Measurements from ENCODE around the gene SHISAL1.
A peak's percentile ranks its signal among the peaks of the same experiment; 100 is the strongest.

The SHISAL1 gene

DNA sequence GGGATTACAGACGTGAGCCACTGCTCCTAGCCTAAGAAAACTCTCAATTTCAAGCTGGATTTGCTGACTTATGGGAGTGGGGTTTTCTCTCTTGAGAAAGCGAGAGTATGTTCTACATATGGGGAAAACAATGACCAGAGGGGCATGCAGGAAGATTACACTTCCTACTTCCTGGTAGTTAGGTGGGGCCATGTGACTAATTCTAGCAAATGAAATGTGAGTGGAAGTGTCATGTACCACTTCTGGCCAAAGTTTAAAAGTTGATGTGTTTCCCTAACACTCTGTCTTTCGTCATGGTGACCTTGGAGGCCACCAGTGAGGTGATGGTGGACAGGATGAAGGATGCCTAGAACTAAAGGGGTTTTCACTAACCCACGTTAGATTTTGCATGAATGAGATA is 81.5 kb downstream of the SHISAL1 start:
- no peak for DNase-seq (ENCODE audit: low read depth)

DNA sequence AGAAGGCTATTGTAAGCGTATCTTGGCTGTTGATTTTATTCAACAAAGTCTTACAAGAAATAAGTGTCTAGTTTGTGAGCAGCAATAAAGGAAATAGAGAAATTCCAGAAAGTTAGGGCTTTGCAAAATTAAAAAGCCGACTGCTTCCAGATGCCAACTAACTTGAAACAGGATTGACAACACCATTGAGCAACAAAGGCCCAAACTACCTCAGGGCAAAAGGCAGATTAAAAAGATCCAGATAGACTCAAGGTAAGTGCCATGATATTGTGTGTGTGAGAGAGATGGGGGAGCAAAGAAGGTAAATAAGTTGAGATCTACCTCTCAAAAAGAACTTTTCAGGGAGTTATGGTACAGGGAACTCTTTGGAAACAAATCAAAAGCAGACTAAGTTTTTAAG is 82.9 kb downstream of the SHISAL1 start:
- no peak for DNase-seq (ENCODE audit: low read depth)

DNA sequence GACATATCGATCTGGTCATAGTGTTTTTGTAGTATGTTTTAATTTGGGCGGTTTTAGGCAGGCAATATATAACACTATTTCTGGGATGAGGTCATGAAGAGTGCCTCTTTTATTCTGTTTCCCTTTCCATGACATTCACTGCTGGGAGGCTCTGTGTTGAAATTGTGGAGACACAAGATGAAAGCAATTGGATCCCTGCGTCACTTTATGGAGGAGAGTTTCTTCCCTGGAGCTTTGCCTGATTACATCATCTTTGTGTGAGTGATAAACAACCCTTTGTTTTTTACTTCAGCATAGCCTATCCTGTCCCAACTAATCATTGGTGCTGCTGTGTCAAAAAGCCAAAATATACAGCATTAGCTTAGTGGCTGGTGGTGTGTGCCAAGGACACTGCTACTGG is 83.4 kb downstream of the SHISAL1 start:
- DNase-seq (ENCODE audit: low read depth): no peak

DNA sequence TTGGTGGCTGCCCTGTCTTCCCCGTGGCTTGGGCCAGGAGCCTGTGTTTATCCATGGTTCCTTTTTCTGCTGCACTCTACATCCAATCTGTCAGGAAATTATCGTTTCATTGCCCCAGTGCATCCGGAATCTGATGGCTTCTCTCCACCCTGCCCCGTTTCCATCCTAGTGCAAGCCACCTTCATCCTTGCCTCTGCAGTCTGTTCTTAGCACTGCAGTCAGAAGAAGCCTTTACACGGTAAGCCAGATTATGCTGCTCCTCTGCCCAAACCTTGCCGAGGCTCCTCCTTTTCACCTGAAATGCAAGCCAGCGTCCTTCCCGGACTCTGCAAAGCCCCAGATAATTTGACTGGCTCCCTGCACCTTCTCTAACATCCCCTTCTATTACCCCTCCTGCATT is 86.9 kb downstream of the SHISAL1 start:
- DNase-seq (ENCODE audit: low read depth): no peak

DNA sequence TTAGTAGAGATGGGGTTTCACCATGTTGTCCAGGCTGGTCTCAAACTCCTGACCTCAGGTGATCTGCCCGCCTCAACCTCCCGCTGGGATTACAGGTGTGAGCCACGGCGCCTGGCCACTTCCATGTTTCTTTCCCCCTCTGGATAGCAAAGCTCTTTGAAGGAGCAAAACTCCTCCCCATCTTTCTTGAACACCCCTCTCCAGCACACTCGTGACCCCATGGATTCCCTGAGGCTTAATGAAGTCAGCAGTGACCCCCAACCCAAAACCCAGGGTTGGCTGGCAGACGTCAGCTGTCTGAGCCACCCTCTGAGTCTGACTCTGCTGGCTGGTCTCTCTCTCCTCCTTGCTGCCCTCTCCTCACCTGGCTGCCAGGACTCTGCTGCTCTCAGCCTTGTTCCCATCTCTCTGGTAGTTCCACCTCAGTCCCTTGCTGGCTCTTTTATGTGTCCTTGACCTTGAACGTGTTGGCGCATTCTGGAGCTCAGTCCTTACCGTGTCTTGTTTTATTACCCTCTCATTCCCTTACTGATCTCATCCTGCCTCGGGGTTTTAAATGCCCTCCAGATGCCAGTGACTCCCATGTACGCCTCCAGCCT is 87.6 kb downstream of the SHISAL1 start:
- DNase-seq (ENCODE audit: low read depth): no peak

DNA sequence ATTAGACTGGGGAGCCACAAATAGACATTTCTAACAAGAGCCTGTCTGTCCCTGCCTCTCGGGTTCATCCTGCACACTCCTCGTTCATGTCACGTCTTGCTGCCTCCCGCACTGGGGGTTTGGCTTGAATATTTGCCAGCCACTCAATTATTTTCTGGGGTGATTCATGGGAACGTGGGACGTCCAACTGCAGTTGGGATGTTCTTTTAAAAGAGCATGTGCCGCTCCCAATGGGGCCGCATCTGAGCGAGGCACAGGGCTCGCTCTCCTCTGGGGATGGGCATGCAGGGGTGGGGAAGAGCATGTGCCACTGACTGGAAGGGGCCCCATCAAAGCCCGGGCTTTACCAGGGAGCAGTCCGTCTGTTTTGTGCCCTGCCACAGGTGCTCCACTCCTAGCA is 88.6 kb downstream of the SHISAL1 start:
- no peak for DNase-seq (ENCODE audit: low read depth)

DNA sequence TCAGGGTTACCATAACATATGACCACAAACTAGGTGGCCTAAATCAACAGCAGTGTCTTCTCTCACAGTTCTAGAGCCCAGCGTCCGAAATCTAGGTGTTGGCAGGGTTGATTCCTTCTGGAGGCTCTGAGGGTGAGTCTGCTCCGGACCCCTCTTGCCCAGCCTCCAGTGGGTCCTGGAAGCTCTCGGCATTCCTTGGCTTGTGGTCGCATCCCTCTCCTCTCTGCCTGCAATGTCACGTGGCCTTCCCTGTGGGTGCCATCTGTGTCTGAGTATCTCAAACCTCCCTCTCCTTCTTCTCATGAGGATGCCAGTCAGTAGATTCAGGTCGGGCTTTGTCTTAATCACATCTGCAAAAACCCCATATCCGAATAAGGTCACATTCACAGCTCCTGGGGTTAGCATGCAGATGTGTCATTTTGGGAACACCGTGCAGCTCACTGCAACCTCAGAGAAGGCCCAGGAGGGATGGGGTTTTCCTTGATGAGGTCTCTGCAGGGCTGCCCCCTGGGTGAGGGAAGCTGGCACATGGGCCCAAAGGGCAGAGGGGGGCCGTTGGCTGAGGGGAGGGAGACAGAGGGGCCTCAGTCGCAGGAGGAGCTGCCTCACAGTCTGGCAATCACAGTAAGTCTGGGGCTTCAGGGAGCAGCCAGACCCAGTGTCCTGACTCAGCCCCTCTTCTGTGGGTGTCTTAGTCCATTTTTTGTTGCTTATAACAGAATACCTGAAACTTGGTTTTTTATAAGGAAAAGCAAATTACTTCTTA is 90.9 kb downstream of the SHISAL1 start:
- no peak for DNase-seq (ENCODE audit: low read depth)

DNA sequence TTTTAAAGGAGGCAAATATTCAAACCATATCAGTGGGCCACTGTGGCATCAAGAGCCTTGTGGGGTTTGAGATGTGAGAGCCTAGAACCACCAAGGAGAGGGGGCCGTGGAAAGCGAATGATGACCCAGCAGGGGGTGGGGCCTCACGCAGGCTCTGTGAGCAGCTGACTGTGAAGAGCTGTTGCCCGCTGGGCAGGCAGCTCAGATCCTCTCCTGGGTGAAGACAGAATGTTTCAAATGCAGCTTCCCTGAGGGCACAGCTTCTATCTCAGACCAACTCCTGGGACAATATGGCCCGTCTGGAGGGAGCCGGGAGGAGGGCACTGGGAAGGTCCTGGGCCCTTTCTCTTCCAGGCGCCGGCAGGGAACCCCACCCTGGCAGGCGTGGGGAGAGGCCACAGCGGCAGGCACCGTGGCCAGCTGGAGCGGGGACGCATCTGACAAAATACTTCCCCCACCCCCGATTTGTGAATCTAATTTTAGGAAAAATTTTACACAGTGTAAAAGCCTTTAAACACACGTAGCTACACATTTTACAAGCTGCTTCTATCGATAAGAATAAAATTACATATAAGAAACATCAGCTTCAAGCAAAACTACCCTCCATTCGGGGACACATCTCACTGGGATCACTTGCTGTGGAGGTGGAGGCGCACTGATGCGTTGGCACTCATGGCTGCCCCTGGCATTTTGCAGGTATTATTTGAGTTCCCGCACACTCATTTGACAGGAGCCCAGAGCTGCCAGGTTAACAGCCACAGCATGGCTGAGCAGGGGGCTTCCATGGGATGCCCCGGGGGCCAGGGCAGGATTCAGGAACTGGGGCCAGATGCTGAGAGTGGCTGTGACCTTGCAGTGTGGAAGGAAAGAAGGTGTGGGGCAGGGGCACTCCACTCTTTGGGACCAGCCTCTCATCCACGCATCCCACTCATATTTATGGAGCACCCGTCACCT is 91.7 kb downstream of the SHISAL1 start:
- no peak for DNase-seq (ENCODE audit: low read depth)

DNA sequence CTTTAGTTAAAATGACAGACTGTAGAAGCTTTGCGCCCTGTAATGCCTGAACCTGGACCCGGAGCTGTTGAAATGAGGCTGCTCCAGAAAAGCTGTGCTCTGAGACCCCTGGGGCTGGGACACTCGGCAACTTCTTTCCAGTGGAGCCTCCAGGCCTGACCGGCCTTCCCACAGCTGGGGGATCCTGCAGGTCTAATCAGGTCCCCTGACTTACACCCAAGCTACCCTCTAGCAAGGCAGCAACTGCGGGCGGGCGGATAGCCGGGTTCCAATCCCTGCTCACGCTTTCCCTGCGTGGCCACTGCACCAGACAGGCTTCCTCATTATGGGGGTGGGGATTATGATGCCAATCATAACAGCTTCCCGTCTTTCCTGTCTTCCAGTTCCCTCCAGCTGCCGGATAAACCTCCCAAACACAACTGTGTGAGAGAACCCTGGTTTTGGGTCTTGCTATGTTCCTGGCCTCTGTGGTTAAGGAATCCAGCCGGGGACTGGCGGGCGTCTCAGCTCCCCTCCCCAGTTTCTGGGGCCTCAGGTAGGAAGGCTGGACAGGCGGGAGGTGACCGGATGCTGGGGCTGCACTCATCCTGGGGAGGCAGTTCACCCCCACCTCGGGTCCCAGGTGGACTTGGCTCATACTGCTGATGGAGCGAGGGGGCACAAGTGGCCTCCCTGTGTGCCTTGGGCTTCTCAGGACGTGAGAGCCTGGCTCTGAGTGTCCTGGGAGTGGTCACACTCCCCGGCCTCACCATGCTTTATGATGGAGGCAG is 93.5 kb downstream of the SHISAL1 start:
- DNase-seq (ENCODE audit: low read depth): no peak

DNA sequence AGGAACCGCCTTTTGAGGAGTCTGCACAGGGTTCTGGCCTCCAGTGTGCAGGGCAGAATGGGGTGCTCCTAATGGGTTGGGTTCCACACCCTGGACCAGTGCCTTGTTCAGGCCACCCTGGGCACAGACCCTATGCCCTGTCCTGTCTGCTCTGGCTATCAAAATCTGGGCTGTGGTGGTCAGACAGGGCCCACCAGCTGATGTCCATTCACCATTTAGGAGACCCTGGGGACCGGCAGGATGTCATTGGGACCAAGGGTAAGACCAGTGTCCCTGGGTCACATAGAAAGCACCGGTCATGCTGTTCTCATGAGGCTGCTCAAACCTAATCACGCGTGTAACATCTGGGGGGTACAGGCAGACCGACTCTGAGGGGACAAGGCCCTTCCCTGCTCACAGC is 94.7 kb downstream of the SHISAL1 start:
- no peak for DNase-seq (ENCODE audit: low read depth)

DNA sequence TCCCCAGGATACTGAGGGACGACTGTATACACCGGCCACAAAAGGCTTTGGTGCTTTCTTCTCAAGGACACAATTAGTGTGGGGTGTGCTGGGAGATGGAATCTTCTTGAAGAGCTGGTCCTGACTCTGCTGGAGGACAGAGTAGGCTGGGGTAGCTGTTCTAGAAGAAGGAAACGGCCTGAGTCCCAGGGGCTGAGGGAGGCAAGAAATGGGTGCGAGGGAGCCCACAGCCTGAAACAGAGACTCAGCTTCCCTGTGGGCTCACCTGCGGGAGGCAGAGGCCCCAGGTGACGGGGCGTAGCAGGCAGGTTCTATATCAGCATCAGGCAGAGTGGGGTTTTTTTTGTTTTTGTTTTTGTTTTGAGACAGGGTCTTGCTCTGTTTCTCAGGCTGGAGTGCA is 95.4 kb downstream of the SHISAL1 start:
- DNase-seq (ENCODE audit: low read depth): no peak

DNA sequence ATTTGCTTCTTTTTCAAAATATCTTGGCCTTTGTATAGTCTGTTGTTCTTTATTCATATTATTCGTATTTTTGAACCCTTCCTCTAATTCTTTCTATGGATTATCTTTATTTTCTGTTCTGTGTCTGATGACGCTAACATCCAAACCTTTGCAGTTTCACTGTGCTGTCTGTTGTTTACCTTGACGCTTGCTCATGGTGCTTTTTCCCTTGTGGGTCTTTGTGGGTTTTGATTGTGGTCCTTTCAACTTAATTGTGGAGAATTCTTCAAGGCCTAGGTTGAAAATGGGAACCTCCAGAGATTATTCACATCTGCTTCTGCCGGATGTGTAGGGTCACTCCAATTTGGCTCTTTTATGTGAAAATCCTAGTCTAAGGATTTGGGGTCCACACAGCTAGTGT is 97.5 kb downstream of the SHISAL1 start:
- DNase-seq (ENCODE audit: low read depth): no peak

DNA sequence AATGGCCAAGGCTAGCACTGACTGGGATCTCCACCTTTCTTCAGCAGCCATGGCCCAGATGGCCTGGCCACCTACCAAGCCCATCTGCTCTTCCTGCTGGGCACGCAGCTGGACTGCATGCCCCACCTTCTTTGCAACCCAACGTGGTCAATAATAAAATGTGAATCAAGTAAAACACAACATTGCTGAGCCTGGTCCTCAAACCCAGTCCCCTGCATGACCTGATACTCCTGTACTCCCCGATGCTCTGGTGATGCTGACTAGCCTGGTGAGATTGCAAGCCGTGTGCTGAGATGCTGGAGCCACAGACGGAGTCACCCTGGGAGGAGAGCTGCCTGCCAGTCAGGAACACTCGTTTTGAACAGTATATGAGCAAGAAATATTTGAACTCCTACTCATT is 98.0 kb downstream of the SHISAL1 start:
- DNase-seq (ENCODE audit: low read depth): no peak

DNA sequence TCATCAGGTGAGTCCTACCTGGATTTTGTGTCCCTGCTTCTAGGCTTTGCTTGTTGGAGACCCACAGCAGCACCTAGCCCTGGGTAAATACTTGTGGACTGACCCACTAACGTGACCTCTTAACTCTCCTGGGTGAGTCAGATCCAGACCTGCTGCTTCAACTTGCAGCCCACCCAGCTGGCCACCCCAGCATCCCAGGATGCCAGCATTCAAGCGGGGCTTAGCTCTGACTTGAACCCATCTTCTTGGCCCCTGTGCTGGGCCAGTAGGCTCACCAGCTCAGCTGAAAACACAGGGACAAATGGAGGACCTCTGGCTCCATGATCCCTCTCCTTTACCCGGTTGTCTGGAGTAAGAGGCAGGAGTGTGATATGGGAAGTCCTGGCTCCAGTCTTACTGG is 98.6 kb downstream of the SHISAL1 start:
- no peak for DNase-seq (ENCODE audit: low read depth)

DNA sequence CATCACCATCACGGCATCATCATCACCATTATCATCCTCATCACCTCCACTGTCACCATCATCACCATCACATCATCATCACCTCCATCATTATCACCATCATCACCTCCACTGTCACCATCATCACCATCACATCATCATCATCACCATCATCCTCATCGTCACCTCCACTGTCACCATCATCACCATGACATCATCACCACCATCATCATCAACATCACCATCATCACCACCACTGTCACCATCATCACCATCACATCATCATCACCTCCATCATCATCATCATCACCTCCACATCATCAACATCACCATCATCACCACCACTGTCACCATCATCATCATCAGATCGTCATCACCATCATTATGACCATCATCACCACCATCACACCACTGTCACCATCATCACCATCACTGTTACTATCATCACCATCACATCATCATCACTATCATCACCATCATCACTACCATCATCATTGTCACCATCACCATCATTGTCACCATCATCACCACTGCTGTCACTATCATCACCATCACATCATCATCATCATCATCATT is 99.2 kb downstream of the SHISAL1 start:
- no peak for DNase-seq (ENCODE audit: low read depth)

DNA sequence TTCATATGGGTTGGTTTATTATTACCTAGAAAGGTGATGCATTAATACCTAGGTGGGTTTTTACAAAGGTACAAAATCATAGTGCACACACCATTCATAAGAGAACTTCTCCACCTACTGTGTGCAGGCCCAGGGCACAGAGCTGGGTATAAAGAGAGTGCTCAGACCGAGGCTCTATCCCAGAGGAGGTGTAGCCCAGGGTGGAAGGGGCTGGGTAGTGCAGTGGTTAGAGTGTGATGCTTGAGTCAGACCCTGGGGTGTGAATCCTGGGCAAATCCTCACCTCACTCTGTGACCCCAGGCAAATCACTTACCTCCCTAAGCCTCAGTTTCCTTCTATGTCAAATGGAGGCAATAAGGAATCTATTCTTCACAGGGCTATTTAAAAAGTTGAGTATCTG is 99.8 kb downstream of the SHISAL1 start:
- no peak for DNase-seq (ENCODE audit: low read depth)

DNA sequence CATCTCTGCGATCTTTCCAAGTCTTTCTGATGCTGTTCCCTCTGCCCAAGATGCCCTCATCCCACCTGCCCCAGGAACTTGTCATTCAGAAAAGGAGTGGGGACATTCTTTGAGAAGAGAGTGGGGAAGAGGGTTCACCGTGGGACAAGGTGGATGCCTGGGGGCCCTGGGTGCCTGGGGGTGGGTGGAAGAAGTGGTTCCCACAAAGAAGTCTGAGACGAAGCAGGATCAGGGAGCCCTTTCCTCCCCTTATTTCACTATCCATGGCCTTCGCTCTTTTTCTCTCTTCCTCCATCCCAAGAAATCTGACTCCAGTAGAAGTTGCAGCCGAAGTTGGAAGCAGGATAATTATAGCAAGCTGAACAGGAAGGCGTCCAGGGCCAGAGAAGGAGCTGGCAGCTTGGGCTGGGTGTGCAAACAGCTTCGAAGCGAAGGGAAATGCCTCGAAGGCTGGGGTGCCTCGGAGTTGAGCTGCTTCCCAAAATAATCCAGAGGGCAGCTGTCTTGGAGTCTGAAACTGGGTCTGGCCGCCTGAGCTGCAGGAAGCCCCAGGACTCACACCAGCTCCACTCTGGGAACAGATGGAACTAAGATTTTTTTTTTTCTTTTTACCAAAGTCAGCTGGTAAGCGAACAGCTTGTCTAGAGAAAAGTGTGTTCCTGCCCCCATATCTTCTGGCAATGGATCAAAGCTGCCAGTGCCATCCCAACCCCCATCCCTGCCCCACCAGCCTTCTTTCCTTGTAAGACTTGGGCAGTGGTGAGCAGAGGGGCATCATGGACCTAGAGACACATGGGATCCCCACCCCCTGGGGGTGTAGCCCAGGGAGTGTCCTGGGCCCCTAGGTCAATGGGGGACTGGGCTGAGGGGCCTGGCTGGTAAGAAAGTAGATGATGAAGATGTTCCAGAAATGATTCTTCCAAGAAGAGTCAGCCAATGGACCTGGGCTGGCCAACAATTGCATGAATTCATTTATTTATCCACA is 100.5 kb downstream of the SHISAL1 start:
- no peak for DNase-seq (ENCODE audit: low read depth)

DNA sequence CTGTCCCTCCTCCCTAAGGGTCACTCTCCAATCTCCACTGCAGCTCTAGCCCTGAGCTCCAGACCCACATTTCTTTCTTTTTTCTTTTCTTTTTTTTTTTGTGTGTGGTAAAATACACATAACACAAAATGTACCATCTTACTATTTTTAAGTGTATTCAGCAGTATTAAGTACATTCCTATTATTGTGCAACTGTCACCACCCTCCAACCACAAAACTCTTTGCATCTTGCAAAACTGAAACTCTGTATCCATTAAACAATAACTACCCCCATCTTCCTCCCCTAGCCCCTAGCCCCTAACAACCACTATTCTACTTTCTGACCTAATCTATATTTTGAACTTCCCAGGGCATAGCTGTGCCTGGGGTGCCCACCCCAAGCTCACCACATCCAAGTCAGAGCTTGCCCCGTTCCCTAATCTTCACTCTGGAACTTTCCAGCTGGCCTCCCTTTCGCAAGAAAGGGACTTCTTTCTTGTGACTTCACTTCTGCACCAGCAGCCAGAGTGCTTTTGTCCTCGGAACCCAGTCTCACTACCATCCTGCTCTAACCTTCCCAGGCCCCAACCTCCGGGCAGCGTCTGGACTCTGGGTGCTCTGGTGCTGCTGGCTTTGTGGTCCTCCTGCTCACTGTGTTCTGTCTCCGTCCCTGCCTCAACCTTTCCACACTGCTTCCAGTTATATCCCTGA is 101.3 kb downstream of the SHISAL1 start:
- no peak for DNase-seq (ENCODE audit: low read depth)

DNA sequence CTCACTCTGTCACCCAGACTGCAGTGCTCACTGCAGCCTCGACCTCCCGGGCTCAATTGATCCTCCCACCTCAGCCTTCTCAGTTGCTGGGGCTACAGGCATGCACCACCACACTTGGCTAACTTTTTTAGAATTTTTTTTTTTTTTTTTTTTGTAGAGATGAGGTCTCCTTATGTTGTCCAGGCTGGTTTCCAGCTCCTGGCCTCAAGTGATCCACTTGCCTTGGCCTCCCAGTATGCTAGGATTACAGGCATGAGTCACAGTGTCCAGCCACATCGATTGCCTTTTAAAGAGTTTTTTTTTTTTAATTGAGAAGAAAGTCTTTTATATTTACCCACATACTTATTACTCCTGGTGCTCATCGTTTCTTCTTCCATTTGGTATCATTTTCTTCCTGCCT is 102.0 kb downstream of the SHISAL1 start:
- DNase-seq (ENCODE audit: low read depth): peak; percentile 47

DNA sequence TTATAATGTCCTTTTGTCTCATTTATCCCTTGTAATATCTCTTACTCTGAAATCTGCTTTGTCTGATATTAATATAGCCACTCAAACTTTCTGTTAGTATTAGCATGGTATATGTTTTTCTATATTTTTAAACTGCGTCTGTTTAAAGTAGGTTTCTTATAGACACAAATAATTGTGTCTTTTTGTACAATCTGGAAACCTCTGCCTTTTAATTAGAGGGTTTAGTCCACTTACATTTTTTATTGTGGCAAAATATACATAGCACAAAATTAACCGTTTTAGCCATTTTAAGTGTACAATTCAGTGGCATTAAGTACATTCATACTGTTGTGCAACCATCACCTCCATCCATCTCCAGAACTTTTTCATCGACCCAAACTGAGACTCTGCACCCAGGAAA is 103.4 kb downstream of the SHISAL1 start:
- no peak for DNase-seq (ENCODE audit: low read depth)
